ENCODE data around the gene PKHD1. TPM values are rescaled to one million over a fixed set of nuclear protein-coding genes. Genes with fewer than 3 reads are reported as not detected.

PKHD1 gene
- total and polyA plus RNA-seq, 4 donors = 0.06 TPM; not detected in 3

GRCh38 chr6:51648774-51649173, 438.6 kb downstream of the PKHD1 start:
- no peaks in the 10 kb centered on the region for H3K4me1 ChIP-seq (ENCODE audit: control insufficient read depth in 1 of 2, insufficient read depth in 2 of 2, low read length in 2 of 2)
- intact Hi-C loops (cut with DNase I) = no loop called here
- no peaks in the 10 kb centered on the region for H3K9me3 ChIP-seq (ENCODE audit: control insufficient read depth, low read length)
- no peaks in the 10 kb centered on the region for H3K36me3 ChIP-seq (ENCODE audit: control insufficient read depth in 1 of 2, insufficient read depth in 2 of 2, low read length in 1 of 2)
- H3K27me3 ChIP-seq (ENCODE audit: control insufficient read depth in 1 of 2, insufficient read depth in 2 of 2, low read length in 1 of 2) = no peaks in the 10 kb centered on the region
- no peak overlapping the region for H3K4me3 ChIP-seq (ENCODE audit: low read length in 2 of 2)
- H3K27ac ChIP-seq (ENCODE audit: low read depth in 1 of 2, low read length in 2 of 2) = no peak overlapping the region
- ATAC-seq (ENCODE audit: low FRiP score) = no peak
- no peak for DNase-seq

GRCh38 chr6:51648236-51648635, 439.2 kb downstream of the PKHD1 start:
- Histone ChIP-seq H3K36me3 (ENCODE audit: control insufficient read depth in 1 of 2, insufficient read depth in 2 of 2, low read length in 1 of 2) (no peaks in the 10 kb centered on the region), H3K4me3 (ENCODE audit: low read length in 2 of 2) (no peak overlapping the region), H3K27ac (ENCODE audit: low read depth in 1 of 2, low read length in 2 of 2) (no peak overlapping the region), H3K4me1 (ENCODE audit: control insufficient read depth in 1 of 2, insufficient read depth in 2 of 2, low read length in 2 of 2) (no peaks in the 10 kb centered on the region), H3K27me3 (ENCODE audit: control insufficient read depth in 1 of 2, insufficient read depth in 2 of 2, low read length in 1 of 2) (no peaks in the 10 kb centered on the region), H3K9me3 (ENCODE audit: control insufficient read depth, low read length) (no peaks in the 10 kb centered on the region)
- no peak for DNase-seq
- intact Hi-C loops (cut with DNase I) = no loop called here
- no peak for ATAC-seq (ENCODE audit: low FRiP score)

- H3K9me3 ChIP-seq (ENCODE audit: control insufficient read depth, low read length) = no peaks in the 10 kb centered on the region
- H3K4me1 ChIP-seq (ENCODE audit: control insufficient read depth in 1 of 2, insufficient read depth in 2 of 2, low read length in 2 of 2) = no peaks in the 10 kb centered on the region
- H3K27me3 ChIP-seq (ENCODE audit: control insufficient read depth in 1 of 2, insufficient read depth in 2 of 2, low read length in 1 of 2) = no peaks in the 10 kb centered on the region
- no peaks in the 10 kb centered on the region for H3K36me3 ChIP-seq (ENCODE audit: control insufficient read depth in 1 of 2, insufficient read depth in 2 of 2, low read length in 1 of 2)
- intact Hi-C loops (cut with DNase I) = no loop called here
- 65 to 70% methylated on average over 2 of the region's 2 CpGs for WGBS, 2 donors
- H3K27ac ChIP-seq (ENCODE audit: low read depth in 1 of 2, low read length in 2 of 2) = no peak overlapping the region
- DNase-seq (no peak), ATAC-seq (ENCODE audit: low FRiP score) (no peak)
- no peak overlapping the region for H3K4me3 ChIP-seq (ENCODE audit: low read length in 2 of 2)
Observed at GRCh38 chr6:51644426-51644825, 443.0 kb downstream of the PKHD1 start.

GRCh38 chr6:51640021-51640420, 447.4 kb downstream of the PKHD1 start:
- ATAC-seq (ENCODE audit: low FRiP score) = no peak
- WGBS, 2 donors = 78 to 79% methylated on average over 6 of the region's 6 CpGs
- Histone ChIP-seq H3K4me3 (ENCODE audit: low read length in 2 of 2) (no peak overlapping the region), H3K9me3 (ENCODE audit: control insufficient read depth, low read length) (no peaks in the 10 kb centered on the region), H3K27me3 (ENCODE audit: control insufficient read depth in 1 of 2, insufficient read depth in 2 of 2, low read length in 1 of 2) (peaks cover 0 to 5% of the 10 kb centered on the region in 2 donors), H3K4me1 (ENCODE audit: control insufficient read depth in 1 of 2, insufficient read depth in 2 of 2, low read length in 2 of 2) (no peaks in the 10 kb centered on the region), H3K27ac (ENCODE audit: low read depth in 1 of 2, low read length in 2 of 2) (no peak overlapping the region), H3K36me3 (ENCODE audit: control insufficient read depth in 1 of 2, insufficient read depth in 2 of 2, low read length in 1 of 2) (no peaks in the 10 kb centered on the region)
- no peak for DNase-seq
- intact Hi-C loops (cut with DNase I) = no loop called here

GRCh38 chr6:51633424-51633823, 454.0 kb downstream of the PKHD1 start:
- H3K4me1 ChIP-seq (ENCODE audit: control insufficient read depth in 1 of 2, insufficient read depth in 2 of 2, low read length in 2 of 2) = no peaks in the 10 kb centered on the region
- ATAC-seq (ENCODE audit: low FRiP score) (no peak), DNase-seq (no peak)
- peaks cover 0 to 6% of the 10 kb centered on the region in 2 donors for H3K27me3 ChIP-seq (ENCODE audit: control insufficient read depth in 1 of 2, insufficient read depth in 2 of 2, low read length in 1 of 2)
- 59 to 67% methylated on average over 1 of the region's 1 CpG for WGBS, 2 donors
- intact Hi-C loops (cut with DNase I) = no loop called here
- no peak overlapping the region for H3K4me3 ChIP-seq (ENCODE audit: low read length in 2 of 2)
- no peaks in the 10 kb centered on the region for H3K9me3 ChIP-seq (ENCODE audit: control insufficient read depth, low read length)
- no peaks in the 10 kb centered on the region for H3K36me3 ChIP-seq (ENCODE audit: control insufficient read depth in 1 of 2, insufficient read depth in 2 of 2, low read length in 1 of 2)
- H3K27ac ChIP-seq (ENCODE audit: low read depth in 1 of 2, low read length in 2 of 2) = no peak overlapping the region

- WGBS, 2 donors = 83 to 86% methylated on average over 4 of the region's 4 CpGs
- DNase-seq (no peak), ATAC-seq (ENCODE audit: low FRiP score) (no peak)
- H3K9me3 ChIP-seq (ENCODE audit: control insufficient read depth, low read length) = no peaks in the 10 kb centered on the region
- intact Hi-C loops (cut with DNase I) = no loop called here
- no peaks in the 10 kb centered on the region for H3K4me1 ChIP-seq (ENCODE audit: control insufficient read depth in 1 of 2, insufficient read depth in 2 of 2, low read length in 2 of 2)
- H3K27ac ChIP-seq (ENCODE audit: low read depth in 1 of 2, low read length in 2 of 2) = no peak overlapping the region
- H3K27me3 ChIP-seq (ENCODE audit: control insufficient read depth in 1 of 2, insufficient read depth in 2 of 2, low read length in 1 of 2) = peaks cover 0 to 1% of the 10 kb centered on the region in 2 donors
- no peaks in the 10 kb centered on the region for H3K36me3 ChIP-seq (ENCODE audit: control insufficient read depth in 1 of 2, insufficient read depth in 2 of 2, low read length in 1 of 2)
- H3K4me3 ChIP-seq (ENCODE audit: low read length in 2 of 2) = no peak overlapping the region
Observed at GRCh38 chr6:51630011-51630410, 457.4 kb downstream of the PKHD1 start.

- ATAC-seq (ENCODE audit: low FRiP score) (no peak), DNase-seq (no peak)
- no peak overlapping the region for H3K27ac ChIP-seq (ENCODE audit: low read depth in 1 of 2, low read length in 2 of 2)
- H3K4me3 ChIP-seq (ENCODE audit: low read length in 2 of 2) = no peak overlapping the region
- H3K9me3 ChIP-seq (ENCODE audit: control insufficient read depth, low read length) = no peaks in the 10 kb centered on the region
- no peaks in the 10 kb centered on the region for H3K27me3 ChIP-seq (ENCODE audit: control insufficient read depth in 1 of 2, insufficient read depth in 2 of 2, low read length in 1 of 2)
- H3K36me3 ChIP-seq (ENCODE audit: control insufficient read depth in 1 of 2, insufficient read depth in 2 of 2, low read length in 1 of 2) = no peaks in the 10 kb centered on the region
- WGBS, 2 donors = 61 to 70% methylated on average over 1 of the region's 1 CpG
- intact Hi-C loops (cut with DNase I) = no loop called here
- no peaks in the 10 kb centered on the region for H3K4me1 ChIP-seq (ENCODE audit: control insufficient read depth in 1 of 2, insufficient read depth in 2 of 2, low read length in 2 of 2)
Observed at GRCh38 chr6:51626391-51626790, 461.0 kb downstream of the PKHD1 start.

GRCh38 chr6:51625566-51625965, 461.8 kb downstream of the PKHD1 start:
- intact Hi-C loops (cut with DNase I) = no loop called here
- H3K4me3 ChIP-seq (ENCODE audit: low read length in 2 of 2) = no peak overlapping the region
- 88 to 89% methylated on average over 4 of the region's 4 CpGs for WGBS, 2 donors

GRCh38 chr6:51620971-51621370, 466.4 kb downstream of the PKHD1 start:
- Histone ChIP-seq H3K4me1 (ENCODE audit: control insufficient read depth in 1 of 2, insufficient read depth in 2 of 2, low read length in 2 of 2) (no peaks in the 10 kb centered on the region), H3K27me3 (ENCODE audit: control insufficient read depth in 1 of 2, insufficient read depth in 2 of 2, low read length in 1 of 2) (no peaks in the 10 kb centered on the region), H3K4me3 (ENCODE audit: low read length in 2 of 2) (no peak overlapping the region), H3K36me3 (ENCODE audit: control insufficient read depth in 1 of 2, insufficient read depth in 2 of 2, low read length in 1 of 2) (no peaks in the 10 kb centered on the region), H3K27ac (ENCODE audit: low read depth in 1 of 2, low read length in 2 of 2) (no peak overlapping the region), H3K9me3 (ENCODE audit: control insufficient read depth, low read length) (no peaks in the 10 kb centered on the region)
- intact Hi-C loops (cut with DNase I) = no loop called here
- DNase-seq (no peak), ATAC-seq (ENCODE audit: low FRiP score) (no peak)
- WGBS, 2 donors = 76 to 78% methylated on average over 1 of the region's 1 CpG

More at GRCh38 chr6:51625566-51625965, 461.8 kb downstream of the PKHD1 start:
- H3K36me3 ChIP-seq (ENCODE audit: control insufficient read depth in 1 of 2, insufficient read depth in 2 of 2, low read length in 1 of 2) = no peaks in the 10 kb centered on the region
- H3K27me3 ChIP-seq (ENCODE audit: control insufficient read depth in 1 of 2, insufficient read depth in 2 of 2, low read length in 1 of 2) = no peaks in the 10 kb centered on the region
- no peak overlapping the region for H3K27ac ChIP-seq (ENCODE audit: low read depth in 1 of 2, low read length in 2 of 2)
- no peaks in the 10 kb centered on the region for H3K4me1 ChIP-seq (ENCODE audit: control insufficient read depth in 1 of 2, insufficient read depth in 2 of 2, low read length in 2 of 2)
- H3K9me3 ChIP-seq (ENCODE audit: control insufficient read depth, low read length) = no peaks in the 10 kb centered on the region
- no peak for ATAC-seq (ENCODE audit: low FRiP score)
- no peak for DNase-seq
